ENCODE measurements around the gene DNAJB5. TPM values are rescaled to one million over a fixed set of nuclear protein-coding genes. Genes with fewer than 3 reads are reported as not detected.

The DNAJB5 gene
- total RNA-seq, 1 experiment from 2014 or later, result 6.3 TPM

- Histone ChIP-seq H3K4me1 (replicated peaks) (peaks cover 11% of the 10 kb centered on the region), H3K27me3 (replicated peaks) (no peaks in the 10 kb centered on the region), H3K4me3 (no peak overlapping the region), H3K36me3 (no peaks in the 10 kb centered on the region; the same call in 1 of the 2 replicates), H3K27ac (no peak overlapping the region), H3K9me3 (replicated peaks) (no peaks in the 10 kb centered on the region)
- DNase-seq (ENCODE audit: low read depth in 1 of 2, low spot score in 2 of 2), result no peak
Measured at GRCh38 chr9:34990908-34991606, 1.5 kb downstream of the DNAJB5 start.

GRCh38 chr9:34991607-34992375, 2.2 kb downstream of the DNAJB5 start:
- Histone ChIP-seq H3K4me3 (no peak overlapping the region), H3K9me3 (replicated peaks) (no peaks in the 10 kb centered on the region), H3K36me3 (no peaks in the 10 kb centered on the region; the same call in 1 of the 2 replicates), H3K27ac (0 out of 2 replicates have a peak overlapping the region, but pooled peaks have one; percentile 37), H3K27me3 (replicated peaks) (no peaks in the 10 kb centered on the region), H3K4me1 (replicated peaks) (peaks cover 11% of the 10 kb centered on the region)
- DNase-seq (ENCODE audit: low read depth in 1 of 2, low spot score in 2 of 2), result no peak

- peak; percentile 46 to 75 for DNase-seq (ENCODE audit: low read depth in 1 of 2, low spot score in 2 of 2)
- Histone ChIP-seq H3K36me3 (no peaks in the 10 kb centered on the region; the same call in 1 of the 2 replicates), H3K27me3 (replicated peaks) (no peaks in the 10 kb centered on the region), H3K4me1 (replicated peaks) (peaks cover 11% of the 10 kb centered on the region), H3K27ac (0 out of 2 replicates have a peak overlapping the region, but pooled peaks have one; percentile 37), H3K9me3 (replicated peaks) (no peaks in the 10 kb centered on the region), H3K4me3 (no peak overlapping the region)
Measured at GRCh38 chr9:34992376-34992951, 2.9 kb downstream of the DNAJB5 start.

- Histone ChIP-seq H3K4me1 (replicated peaks) (peaks cover 11% of the 10 kb centered on the region), H3K4me3 (no peak overlapping the region), H3K27me3 (replicated peaks) (no peaks in the 10 kb centered on the region), H3K9me3 (replicated peaks) (no peaks in the 10 kb centered on the region), H3K27ac (no peak overlapping the region), H3K36me3 (no peaks in the 10 kb centered on the region; the same call in 1 of the 2 replicates)
- no peak for DNase-seq (ENCODE audit: low read depth in 1 of 2, low spot score in 2 of 2)
Measured at GRCh38 chr9:34993502-34994259, 4.1 kb downstream of the DNAJB5 start.

- peaks cover 11% of the 10 kb centered on the region for H3K4me1 ChIP-seq (replicated peaks)
- H3K4me3 ChIP-seq, result no peak overlapping the region
- DNase-seq (ENCODE audit: low read depth in 1 of 2, low spot score in 2 of 2), result peak in 1 of 2 experiments; percentile 25
Measured at GRCh38 chr9:34994260-34994899, 4.8 kb downstream of the DNAJB5 start.

GRCh38 chr9:34994900-34995669, 5.5 kb downstream of the DNAJB5 start:
- H3K4me1 ChIP-seq (replicated peaks), result peaks cover 11% of the 10 kb centered on the region
- H3K27me3 ChIP-seq (replicated peaks), result no peaks in the 10 kb centered on the region
- no peaks in the 10 kb centered on the region for H3K36me3 ChIP-seq
- no peaks in the 10 kb centered on the region for H3K9me3 ChIP-seq (replicated peaks)
- no peak overlapping the region for H3K4me3 ChIP-seq
- H3K27ac ChIP-seq, result no peak overlapping the region
- DNase-seq (ENCODE audit: low read depth in 1 of 2, low spot score in 2 of 2), result no peak

More at GRCh38 chr9:34994260-34994899, 4.8 kb downstream of the DNAJB5 start:
- Histone ChIP-seq H3K27ac (no peak overlapping the region), H3K9me3 (replicated peaks) (no peaks in the 10 kb centered on the region), H3K27me3 (replicated peaks) (no peaks in the 10 kb centered on the region), H3K36me3 (no peaks in the 10 kb centered on the region; the same call in 1 of the 2 replicates)

GRCh38 chr9:34995670-34996060, 6.1 kb downstream of the DNAJB5 start:
- Histone ChIP-seq H3K27me3 (replicated peaks) (no peaks in the 10 kb centered on the region), H3K4me3 (no peak overlapping the region), H3K27ac (no peak overlapping the region), H3K4me1 (replicated peaks) (peaks cover 11% of the 10 kb centered on the region), H3K9me3 (replicated peaks) (no peaks in the 10 kb centered on the region), H3K36me3 (no peaks in the 10 kb centered on the region)
- DNase-seq (ENCODE audit: low read depth in 1 of 2, low spot score in 2 of 2), result no peak

- H3K4me3 ChIP-seq, result no peak overlapping the region
- no peaks in the 10 kb centered on the region for H3K9me3 ChIP-seq (replicated peaks)
- H3K27ac ChIP-seq, result no peak overlapping the region
- no peaks in the 10 kb centered on the region for H3K36me3 ChIP-seq
- no peak for DNase-seq (ENCODE audit: low read depth in 1 of 2, low spot score in 2 of 2)
- H3K4me1 ChIP-seq (replicated peaks), result peaks cover 11% of the 10 kb centered on the region
- H3K27me3 ChIP-seq (replicated peaks), result no peaks in the 10 kb centered on the region
Measured at GRCh38 chr9:34996181-34996904, 6.8 kb downstream of the DNAJB5 start.

GRCh38 chr9:34996905-34997279, 7.3 kb downstream of the DNAJB5 start:
- Histone ChIP-seq H3K27ac (no peak overlapping the region), H3K4me1 (replicated peaks) (peaks cover 9% of the 10 kb centered on the region), H3K27me3 (replicated peaks) (no peaks in the 10 kb centered on the region), H3K4me3 (no peak overlapping the region), H3K36me3 (no peaks in the 10 kb centered on the region), H3K9me3 (replicated peaks) (no peaks in the 10 kb centered on the region)
- DNase-seq (ENCODE audit: low read depth in 1 of 2, low spot score in 2 of 2), result no peak

- Histone ChIP-seq H3K27ac (no peak overlapping the region), H3K4me3 (no peak overlapping the region), H3K4me1 (replicated peaks) (peaks cover 4% of the 10 kb centered on the region), H3K27me3 (replicated peaks) (no peaks in the 10 kb centered on the region), H3K36me3 (no peaks in the 10 kb centered on the region), H3K9me3 (replicated peaks) (no peaks in the 10 kb centered on the region)
- no peak for DNase-seq (ENCODE audit: low read depth in 1 of 2, low spot score in 2 of 2)
Measured at GRCh38 chr9:34997379-34997781, 7.8 kb downstream of the DNAJB5 start.

- no peaks in the 10 kb centered on the region for H3K27me3 ChIP-seq (replicated peaks)
- no peak overlapping the region for H3K4me3 ChIP-seq
- no peaks in the 10 kb centered on the region for H3K9me3 ChIP-seq (replicated peaks)
- no peak overlapping the region for H3K27ac ChIP-seq
- no peak for DNase-seq (ENCODE audit: low read depth in 1 of 2, low spot score in 2 of 2)
- no peaks in the 10 kb centered on the region for H3K4me1 ChIP-seq (replicated peaks)
- H3K36me3 ChIP-seq, result no peaks in the 10 kb centered on the region
Measured at GRCh38 chr9:34998266-34998665, 8.7 kb downstream of the DNAJB5 start.

- Histone ChIP-seq H3K9me3 (replicated peaks) (no peaks in the 10 kb centered on the region), H3K4me1 (replicated peaks) (no peaks in the 10 kb centered on the region), H3K36me3 (no peaks in the 10 kb centered on the region), H3K27ac (no peak overlapping the region), H3K27me3 (replicated peaks) (no peaks in the 10 kb centered on the region), H3K4me3 (no peak overlapping the region)
- DNase-seq (ENCODE audit: low read depth in 1 of 2, low spot score in 2 of 2), result no peak
Measured at GRCh38 chr9:34999576-34999975, 10.0 kb downstream of the DNAJB5 start.
